ENCODE results near the gene ITGB1BP2.
"Not testable (repeated sequence)": the region's sequence is repeated elsewhere in the genome, so short reads cannot be mapped to it uniquely, and the experiment has no call there.

DNA sequence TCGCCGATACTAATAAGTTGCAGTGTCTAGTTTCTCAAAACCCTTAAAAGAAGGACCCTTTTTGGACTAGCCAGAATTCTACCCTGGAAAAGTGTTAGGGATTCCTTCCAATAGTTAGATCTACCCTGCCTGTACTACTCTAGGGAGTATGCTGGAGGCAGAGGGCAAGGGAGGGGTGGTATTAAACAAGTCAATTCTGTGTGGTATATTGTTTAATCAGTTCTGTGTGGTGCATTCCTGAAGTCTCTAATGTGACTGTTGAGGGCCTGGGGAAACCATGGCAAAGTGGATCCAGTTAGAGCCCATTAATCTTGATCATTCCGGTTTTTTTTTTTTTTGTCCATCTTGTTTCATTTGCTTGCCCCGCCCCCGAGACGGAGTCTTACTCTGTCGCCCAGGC lies 1.5 kb upstream of the ITGB1BP2 start:
- TF ChIP-seq EZH2phosphoT487, CTCF, EZH2 (IDR thresholded peaks at IDR 0.05): not testable (repeated sequence)
